Measurements from ENCODE around the gene WWOX. TPM values are rescaled to one million over a fixed set of nuclear protein-coding genes. Genes with fewer than 3 reads are reported as not detected.

The WWOX gene
- total and polyA plus RNA-seq, 2 donors (not counting 3 experiments of a cell fraction or from before 2014, with no cell fraction given): 6.2 to 12.5 TPM

DNA sequence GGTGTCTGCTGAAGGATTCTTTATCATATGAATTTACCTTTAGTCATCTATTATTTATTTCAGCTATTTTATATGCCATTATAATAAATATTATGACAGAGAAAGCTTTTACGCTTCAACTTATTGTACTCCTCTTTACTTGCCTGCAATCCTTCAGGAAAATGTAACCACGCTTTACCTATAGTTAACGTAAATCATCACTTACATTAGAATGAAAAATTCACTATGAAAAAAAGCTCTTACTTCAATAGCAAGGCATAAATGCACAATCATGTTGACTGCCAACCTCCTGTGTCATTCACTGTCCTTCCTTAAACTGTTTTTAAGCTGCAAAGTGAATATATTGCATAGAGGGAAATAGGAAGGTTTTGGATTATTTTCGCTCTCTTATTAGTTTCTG, 277.9 kb downstream of the WWOX start:
- dilution Hi-C loops (cut with MboI; ENCODE audit: extremely low pct_ligation_motif_present, low sequenced_read_pairs) (no loop called here), intact Hi-C loops (cut with micrococcal nuclease) (no loop called here)
- H3K4me2 ChIP-seq (ENCODE audit: insufficient read depth, low read length): no peak overlapping the region
- no peak overlapping the region for H3K27ac ChIP-seq (ENCODE audit: insufficient read depth, low read depth, low read length)
- FAIRE-seq (no peak), DNase-seq (ENCODE audit: low read depth, low spot score) (no peak)
- no peaks in the 10 kb centered on the region for H3K36me3 ChIP-seq (ENCODE audit: control insufficient read depth in 2 of 2, extremely low read depth in 1 of 2, insufficient read depth in 2 of 2, low read length in 2 of 2)
- no peak overlapping the region for H2AFZ ChIP-seq (ENCODE audit: low read depth, low read length)
- H3K9ac ChIP-seq (replicated peaks; ENCODE audit: extremely low read depth, insufficient read depth, low read length): no peak overlapping the region
- no peaks in the 10 kb centered on the region for H3K9me3 ChIP-seq (replicated peaks; ENCODE audit: control insufficient read depth, insufficient read depth, low read length)
- H3K9me1 ChIP-seq (replicated peaks; ENCODE audit: control insufficient read depth, extremely low read depth, insufficient read depth, low read length): no peaks in the 10 kb centered on the region
- H3K4me1 ChIP-seq (ENCODE audit: control insufficient read depth, extremely low read depth, insufficient read depth, low read length): no peaks in the 10 kb centered on the region
- BruUV-seq (replicated peaks): no TSS peak
- ChIA-PET CTCF (interaction anchor here (1.4 kb wide), 1 partner anchor 14 kb away, joined by 3 read pairs; no protein-coding TSS in a partner anchor), POLR2A (no interaction called here)
- H3K79me2 ChIP-seq (ENCODE audit: control insufficient read depth, insufficient read depth, low read length): no peaks in the 10 kb centered on the region
- H4K20me1 ChIP-seq (replicated peaks; ENCODE audit: control insufficient read depth, extremely low read depth, insufficient read depth, low read length): no peaks in the 10 kb centered on the region
- TF ChIP-seq MYC (IDR thresholded peaks at IDR 0.05; ENCODE audit: low read depth, low read length): no peak
- TF ChIP-seq, protein P1, sequence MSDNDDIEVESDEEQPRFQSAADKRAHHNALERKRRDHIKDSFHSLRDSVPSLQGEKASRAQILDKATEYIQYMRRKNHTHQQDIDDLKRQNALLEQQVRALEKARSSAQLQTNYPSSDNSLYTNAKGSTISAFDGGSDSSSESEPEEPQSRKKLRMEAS (IDR thresholded peaks at IDR 0.05; ENCODE audit: insufficient read depth, insufficient read length): no peak
- TF ChIP-seq POLR2AphosphoS5 (IDR thresholded peaks at IDR 0.05; ENCODE audit: insufficient read depth, low read depth, low read length): no peak
- TF ChIP-seq, protein P2, sequence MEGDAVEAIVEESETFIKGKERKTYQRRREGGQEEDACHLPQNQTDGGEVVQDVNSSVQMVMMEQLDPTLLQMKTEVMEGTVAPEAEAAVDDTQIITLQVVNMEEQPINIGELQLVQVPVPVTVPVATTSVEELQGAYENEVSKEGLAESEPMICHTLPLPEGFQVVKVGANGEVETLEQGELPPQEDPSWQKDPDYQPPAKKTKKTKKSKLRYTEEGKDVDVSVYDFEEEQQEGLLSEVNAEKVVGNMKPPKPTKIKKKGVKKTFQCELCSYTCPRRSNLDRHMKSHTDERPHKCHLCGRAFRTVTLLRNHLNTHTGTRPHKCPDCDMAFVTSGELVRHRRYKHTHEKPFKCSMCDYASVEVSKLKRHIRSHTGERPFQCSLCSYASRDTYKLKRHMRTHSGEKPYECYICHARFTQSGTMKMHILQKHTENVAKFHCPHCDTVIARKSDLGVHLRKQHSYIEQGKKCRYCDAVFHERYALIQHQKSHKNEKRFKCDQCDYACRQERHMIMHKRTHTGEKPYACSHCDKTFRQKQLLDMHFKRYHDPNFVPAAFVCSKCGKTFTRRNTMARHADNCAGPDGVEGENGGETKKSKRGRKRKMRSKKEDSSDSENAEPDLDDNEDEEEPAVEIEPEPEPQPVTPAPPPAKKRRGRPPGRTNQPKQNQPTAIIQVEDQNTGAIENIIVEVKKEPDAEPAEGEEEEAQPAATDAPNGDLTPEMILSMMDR (IDR thresholded peaks at IDR 0.05; ENCODE audit: extremely low read depth in 1 of 2, insufficient read depth in 1 of 2, low read depth in 1 of 2, low read length in 2 of 2): no peak
- no peak for TF ChIP-seq GATA2 (IDR thresholded peaks at IDR 0.05; ENCODE audit: insufficient read depth, insufficient read length, low read depth, low read length)
- no peak for TF ChIP-seq FOS (IDR thresholded peaks at IDR 0.05; ENCODE audit: borderline replicate concordance, insufficient read depth, low read length)
- TF ChIP-seq POLR2A (IDR thresholded peaks at IDR 0.05; ENCODE audit: low read depth, low read length): no peak
- TF ChIP-seq JUN (IDR thresholded peaks at IDR 0.05; ENCODE audit: borderline replicate concordance, insufficient read depth, insufficient read length, low read depth): no peak
- H3K27me3 ChIP-seq (ENCODE audit: control insufficient read depth in 2 of 2, insufficient read depth in 2 of 2, low read length in 2 of 2): no peaks in the 10 kb centered on the region
- H3K4me3 ChIP-seq (replicated peaks in 1 of 3; ENCODE audit: insufficient read depth in 1 of 3, low read depth in 1 of 3, low read length in 3 of 3): no peak overlapping the region
